DMS153 treated with DMSO at 0.1 percent for 48 hours (cell line): ENCODE measurements around the gene TMC2.

Source experiments
- DNase-seq: peaks from one replicate; lab custom pipeline; 2025; ENCODE audit not compliant: unreplicated experiment; lab: John Stamatoyannopoulos, UW

TMC2 gene

GRCh38 chr20:2619337-2619736, 83.0 kb downstream of the TMC2 start:
- no peak for DNase-seq

GRCh38 chr20:2619961-2620595, 83.7 kb downstream of the TMC2 start:
- DNase-seq: no peak

GRCh38 chr20:2624190-2624589, 87.8 kb downstream of the TMC2 start:
- no peak for DNase-seq

- no peak for DNase-seq
Observed at GRCh38 chr20:2625062-2625461, 88.7 kb downstream of the TMC2 start.

- DNase-seq: no peak
Observed at GRCh38 chr20:2626853-2627541, 90.6 kb downstream of the TMC2 start.

GRCh38 chr20:2631228-2631627, 94.9 kb downstream of the TMC2 start:
- DNase-seq: no peak

GRCh38 chr20:2633381-2633780, 97.0 kb downstream of the TMC2 start:
- no peak for DNase-seq

- no peak for DNase-seq
Observed at GRCh38 chr20:2637246-2637645, 100.9 kb downstream of the TMC2 start.

- DNase-seq: no peak
Observed at GRCh38 chr20:2640260-2640659, 103.9 kb downstream of the TMC2 start.

- no peak for DNase-seq
Observed at GRCh38 chr20:2640899-2641298, 104.5 kb downstream of the TMC2 start.

GRCh38 chr20:2643708-2644107, 107.3 kb downstream of the TMC2 start:
- DNase-seq: no peak

- peak; percentile 78 for DNase-seq
Observed at GRCh38 chr20:2651772-2652723, 115.7 kb downstream of the TMC2 start, which contains the start of gene NOP56. Gene NOP56 (plus strand): TSS chr20:2652632. CDS start chr20:2652661, 29 bp downstream.

GRCh38 chr20:2652724-2653555, 116.6 kb downstream of the TMC2 start:
- DNase-seq: no peak

- DNase-seq: no peak
Observed at GRCh38 chr20:2653556-2654383, 117.4 kb downstream of the TMC2 start.

GRCh38 chr20:2654384-2654822, 118.0 kb downstream of the TMC2 start:
- DNase-seq: no peak

GRCh38 chr20:2654831-2655230, 118.5 kb downstream of the TMC2 start:
- DNase-seq: no peak

GRCh38 chr20:2655331-2656116, 119.2 kb downstream of the TMC2 start:
- no peak for DNase-seq

- no peak for DNase-seq
Observed at GRCh38 chr20:2656471-2657117, 120.2 kb downstream of the TMC2 start.

GRCh38 chr20:2657241-2657640, 120.9 kb downstream of the TMC2 start:
- DNase-seq: no peak
